Measurements from ENCODE around the gene PLXNA4.

- TF ChIP-seq, protein P1, sequence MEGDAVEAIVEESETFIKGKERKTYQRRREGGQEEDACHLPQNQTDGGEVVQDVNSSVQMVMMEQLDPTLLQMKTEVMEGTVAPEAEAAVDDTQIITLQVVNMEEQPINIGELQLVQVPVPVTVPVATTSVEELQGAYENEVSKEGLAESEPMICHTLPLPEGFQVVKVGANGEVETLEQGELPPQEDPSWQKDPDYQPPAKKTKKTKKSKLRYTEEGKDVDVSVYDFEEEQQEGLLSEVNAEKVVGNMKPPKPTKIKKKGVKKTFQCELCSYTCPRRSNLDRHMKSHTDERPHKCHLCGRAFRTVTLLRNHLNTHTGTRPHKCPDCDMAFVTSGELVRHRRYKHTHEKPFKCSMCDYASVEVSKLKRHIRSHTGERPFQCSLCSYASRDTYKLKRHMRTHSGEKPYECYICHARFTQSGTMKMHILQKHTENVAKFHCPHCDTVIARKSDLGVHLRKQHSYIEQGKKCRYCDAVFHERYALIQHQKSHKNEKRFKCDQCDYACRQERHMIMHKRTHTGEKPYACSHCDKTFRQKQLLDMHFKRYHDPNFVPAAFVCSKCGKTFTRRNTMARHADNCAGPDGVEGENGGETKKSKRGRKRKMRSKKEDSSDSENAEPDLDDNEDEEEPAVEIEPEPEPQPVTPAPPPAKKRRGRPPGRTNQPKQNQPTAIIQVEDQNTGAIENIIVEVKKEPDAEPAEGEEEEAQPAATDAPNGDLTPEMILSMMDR (IDR thresholded peaks at IDR 0.05; ENCODE audit: insufficient read depth, low read depth, low read length): no peak
- TF ChIP-seq EZH2 (IDR thresholded peaks at IDR 0.05; ENCODE audit: insufficient read depth, low read length): no peak
These were observed 434.3 kb downstream of the PLXNA4 start for GRCh38 chr7:132142006-132142405.

All from astrocyte (in vitro differentiated cells and primary cell).